ENCODE results near the gene SULT6B1.

DNA sequence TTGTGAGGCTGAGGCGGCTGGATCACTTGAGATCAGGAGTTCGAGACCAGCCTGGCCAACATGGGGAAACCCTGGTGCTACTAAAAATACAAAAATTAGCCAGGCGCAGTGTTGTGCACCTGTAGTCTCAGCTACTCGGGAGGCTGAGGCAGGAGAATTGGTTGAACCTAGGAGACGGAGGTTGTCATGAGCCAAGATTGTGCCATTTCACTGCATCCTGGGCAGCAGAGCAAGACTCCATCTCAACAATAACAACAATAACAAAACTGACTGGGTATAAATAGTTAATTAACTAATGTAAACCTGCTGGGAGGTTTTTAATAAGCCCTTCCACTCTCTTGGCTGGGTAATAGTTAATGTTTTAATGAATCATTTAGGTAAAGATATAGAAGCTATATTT lies 7.8 kb downstream of the SULT6B1 start:
- no peak for TF ChIP-seq CTCF (conservative IDR thresholded peaks at IDR 0.05; ENCODE audit: low read depth, low read length)
- no peak for TF ChIP-seq EZH2 (IDR thresholded peaks at IDR 0.05; ENCODE audit: borderline replicate concordance, low read depth, low read length, poor library complexity, severe bottlenecking)

All from A673 (cell line).